Transverse colon (tissue), 4 donors: ENCODE results near the gene ENPP7. TPM values are rescaled to one million over a fixed set of nuclear protein-coding genes. Genes with fewer than 3 reads are reported as not detected.

Experiments
- DNase-seq: peaks from one replicate; pipeline ENCODE4 v3.0.0-alpha.2; 2019
- H3K27ac ChIP-seq, 4 donors: fragments of 200-600 bp; sonication (generic); 2 replicates each; pipeline ENCODE4 v1.5.1; 2016 to 2018; ENCODE audit warnings: inconsistent platforms in 4 of 4
- H3K27me3 ChIP-seq: fragments of 200-600 bp; sonication (generic); 2 replicates; pipeline ENCODE4 v1.5.1; 2017; ENCODE audit warnings: inconsistent platforms
- H3K36me3 ChIP-seq, 4 donors: fragments of 200-600 bp; sonication (generic); 2 replicates each; pipeline ENCODE4 v1.5.1; 2017 to 2019; ENCODE audit warnings: inconsistent platforms in 4 of 4
- H3K4me1 ChIP-seq, 4 donors: fragments of 200-600 bp; sonication (generic); 2 replicates each; pipeline ENCODE4 v1.5.1; 2017 to 2020; ENCODE audit warnings: inconsistent platforms in 4 of 4
- H3K4me3 ChIP-seq, 4 donors: fragments of 200-600 bp; sonication (generic); 1 replicate in 1 of 4; 2 replicates in 3 of 4; pipeline versions ENCODE4 v1.5.1 to v1.6.1; 2017 to 2019; ENCODE audit warnings: inconsistent platforms in 4 of 4
- H3K9me3 ChIP-seq, 2 donors: fragments of 200-600 bp; sonication (generic); 2 replicates each; pipeline ENCODE4 v1.5.1; 2017 to 2019; ENCODE audit warnings: inconsistent platforms in 2 of 2
- EP300 ChIP-seq: sonication (generic); formaldehyde crosslinking; IDR thresholded peaks from one replicate; pipeline ENCODE4 v1.6.1; 2017; ENCODE audit warnings: antibody characterized with exemption, low read depth
- POLR2A ChIP-seq: fragments of 450-650 bp; IDR thresholded peaks from one replicate; pipeline ENCODE4 v1.6.1; 2016; ENCODE audit warnings: antibody characterized with exemption, mild to moderate bottlenecking, moderate library complexity
- POLR2AphosphoS5 ChIP-seq, 3 donors: sonication (generic); formaldehyde crosslinking; IDR thresholded peaks; one replicate each; pipeline ENCODE4 v1.6.1; 2016; ENCODE audit warnings: antibody characterized with exemption in 3 of 3
- WGBS, 2 donors: methylation state at CpG; one replicate each; pipeline ENCODE4 v1.1.5; 2018; ENCODE audit warnings: low coverage in 1 of 2; 5-methylcytosine and 5-hydroxymethylcytosine counted together
- in situ Hi-C, 4 donors: fragments of 200-750 bp; cut with MboI; loops; one replicate each; pipeline versions ENCODE4 v1.15.0 to v1.15.1; 2017; ENCODE audit warnings: low sequenced_read_pairs in 3 of 4, low pct_ligation_motif_present in 1 of 4, low pct_unique_long_range_greater_than_20kb in 1 of 4
- intact Hi-C: fragments of 100-400 bp; cut with DNase I; formaldehyde crosslinking; loops from one replicate; pipeline ENCODE4 v1.15.1; 2023; ENCODE audit warnings: low total_unique reads
- total RNA-seq, 4 donors: library from RNA; depleted of rRNA; stranded (reverse); fragments of >200 nt; gene quantifications; one replicate each; pipeline ENCODE4 v1.1.0, GENCODE V29; 2016
- TF ChIP-seq, protein P1 (sequence below), 5 experiments: fragments of 200-600 bp in 3 of 5; fragments of 450-650 bp in 2 of 5; sonication (generic) in 3 of 5; IDR thresholded peaks; 1 replicate in 2 of 5; 2 replicates in 3 of 5; pipeline ENCODE4 v1.5.1; 2016 to 2017; ENCODE audit warnings: antibody characterized with exemption in 5 of 5, inconsistent platforms in 3 of 5, mild to moderate bottlenecking in 2 of 5, moderate library complexity in 1 of 5

ENPP7 gene
- total RNA-seq, 4 donors from 2014 or later: 0.16 TPM; not detected in 3

DNA sequence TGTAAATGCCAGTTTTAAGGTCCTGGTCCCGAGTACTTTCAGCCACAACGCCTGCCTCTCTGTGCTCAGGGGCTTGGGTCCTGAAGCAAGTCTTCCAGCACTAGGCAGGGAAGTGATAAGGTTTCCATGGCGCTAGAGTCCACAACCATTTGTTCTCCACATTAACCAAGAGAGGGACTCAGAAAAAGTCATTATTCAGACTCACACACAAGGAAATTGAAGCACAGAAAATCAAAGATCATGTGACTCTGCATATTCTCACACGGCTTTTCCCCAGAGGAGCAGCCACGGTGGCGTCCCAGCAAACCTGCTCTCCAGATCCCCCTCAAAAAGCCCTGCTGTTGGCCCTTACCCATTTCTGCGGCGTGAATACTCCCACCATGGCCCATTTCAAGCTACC is 9.7 kb downstream of the ENPP7 start:
- no peak overlapping the region for H3K27ac ChIP-seq
- 37% methylated on average over 8 of the region's 8 CpGs; no CpG with 5 or more reads in 1 of the 2 donors for WGBS, 2 donors
- TF ChIP-seq POLR2AphosphoS5 (IDR thresholded peaks at IDR 0.05) (no peak), EP300 (no peak), POLR2A (no peak)
- TF ChIP-seq, protein P1, sequence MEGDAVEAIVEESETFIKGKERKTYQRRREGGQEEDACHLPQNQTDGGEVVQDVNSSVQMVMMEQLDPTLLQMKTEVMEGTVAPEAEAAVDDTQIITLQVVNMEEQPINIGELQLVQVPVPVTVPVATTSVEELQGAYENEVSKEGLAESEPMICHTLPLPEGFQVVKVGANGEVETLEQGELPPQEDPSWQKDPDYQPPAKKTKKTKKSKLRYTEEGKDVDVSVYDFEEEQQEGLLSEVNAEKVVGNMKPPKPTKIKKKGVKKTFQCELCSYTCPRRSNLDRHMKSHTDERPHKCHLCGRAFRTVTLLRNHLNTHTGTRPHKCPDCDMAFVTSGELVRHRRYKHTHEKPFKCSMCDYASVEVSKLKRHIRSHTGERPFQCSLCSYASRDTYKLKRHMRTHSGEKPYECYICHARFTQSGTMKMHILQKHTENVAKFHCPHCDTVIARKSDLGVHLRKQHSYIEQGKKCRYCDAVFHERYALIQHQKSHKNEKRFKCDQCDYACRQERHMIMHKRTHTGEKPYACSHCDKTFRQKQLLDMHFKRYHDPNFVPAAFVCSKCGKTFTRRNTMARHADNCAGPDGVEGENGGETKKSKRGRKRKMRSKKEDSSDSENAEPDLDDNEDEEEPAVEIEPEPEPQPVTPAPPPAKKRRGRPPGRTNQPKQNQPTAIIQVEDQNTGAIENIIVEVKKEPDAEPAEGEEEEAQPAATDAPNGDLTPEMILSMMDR (IDR thresholded peaks at IDR 0.05): no peak
- in situ Hi-C loops (no loop called here), intact Hi-C loops (no loop called here)
- H3K36me3 ChIP-seq: no peaks in the 10 kb centered on the region
- DNase-seq: no peak
- H3K9me3 ChIP-seq: no peaks in the 10 kb centered on the region
- peaks cover 55% of the 10 kb centered on the region for H3K27me3 ChIP-seq
- H3K4me3 ChIP-seq: no peak overlapping the region
- peaks cover 3 to 11% (median 7%) of the 10 kb centered on the region in 4 donors for H3K4me1 ChIP-seq

DNA sequence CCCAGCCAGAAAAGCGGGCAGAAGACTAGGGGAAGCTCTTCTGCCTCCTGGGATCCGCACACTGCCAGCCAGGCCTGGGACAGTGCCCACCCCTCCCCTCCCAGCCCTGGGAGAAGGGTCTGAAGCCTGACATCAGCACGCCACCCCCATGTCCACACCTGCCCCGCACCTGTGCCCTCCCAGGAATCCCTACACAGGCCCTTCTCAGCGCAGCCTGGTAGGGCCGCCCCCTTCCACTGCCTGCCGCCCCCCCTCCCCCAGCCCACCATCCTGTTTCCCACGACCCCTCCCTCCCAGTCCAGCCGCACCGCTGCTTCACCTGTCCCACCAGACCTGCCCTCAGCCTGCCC is 10.6 kb downstream of the ENPP7 start:
- peaks cover 62% of the 10 kb centered on the region for H3K27me3 ChIP-seq
- H3K9me3 ChIP-seq: no peaks in the 10 kb centered on the region
- no peak overlapping the region for H3K27ac ChIP-seq
- no peak for DNase-seq
- 37% methylated on average over 9 of the region's 10 CpGs; no CpG with 5 or more reads in 1 of the 2 donors for WGBS, 2 donors
- peaks cover 3 to 11% (median 7%) of the 10 kb centered on the region in 4 donors for H3K4me1 ChIP-seq
- H3K4me3 ChIP-seq: no peak overlapping the region
- H3K36me3 ChIP-seq: no peaks in the 10 kb centered on the region
- TF ChIP-seq EP300 (no peak), POLR2A (no peak), POLR2AphosphoS5 (IDR thresholded peaks at IDR 0.05) (no peak)
- TF ChIP-seq, protein P1 (IDR thresholded peaks at IDR 0.05): no peak
- in situ Hi-C loops (no loop called here), intact Hi-C loops (no loop called here)

DNA sequence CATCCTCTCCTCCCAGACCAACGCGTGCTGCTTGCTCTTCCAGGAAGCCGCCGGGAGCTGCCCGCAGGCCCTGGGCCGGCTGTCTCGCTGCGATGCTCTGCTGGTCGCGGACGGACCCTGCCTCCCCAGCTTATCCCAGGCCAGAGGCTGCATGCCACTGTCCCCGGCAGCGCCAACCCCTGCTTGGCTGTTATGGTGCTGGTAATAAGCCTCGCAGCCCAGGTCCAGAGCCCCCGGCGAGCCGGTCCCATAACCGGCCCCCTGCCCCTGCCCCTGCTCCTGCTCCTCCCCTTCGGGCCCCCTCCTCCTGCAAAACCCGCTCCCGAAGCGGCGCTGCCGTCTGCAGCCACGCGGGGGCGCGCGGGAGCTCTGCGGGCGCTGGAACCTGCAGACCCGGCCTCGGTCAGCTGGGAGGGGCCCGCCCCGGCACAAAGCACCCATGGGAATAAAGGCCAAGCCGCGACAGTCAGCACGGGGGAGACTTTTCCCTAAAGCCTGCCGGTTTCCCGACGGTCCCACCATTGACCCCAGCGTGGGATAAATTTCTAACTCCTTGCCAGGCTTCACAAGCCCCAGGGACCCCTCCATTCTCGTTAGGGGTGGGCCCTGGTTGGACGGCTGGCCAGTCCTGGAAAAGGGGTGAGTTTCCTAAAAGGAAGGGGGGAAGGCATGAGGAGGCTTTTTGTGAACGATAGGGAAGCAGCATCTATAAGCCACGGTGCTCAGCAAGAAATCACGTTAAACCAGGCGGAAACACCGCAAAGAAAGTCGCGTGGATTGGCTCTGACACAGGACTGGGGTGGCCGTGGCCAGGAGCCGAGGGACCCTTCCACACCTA is 11.2 kb downstream of the ENPP7 start:
- peaks cover 3 to 11% (median 7%) of the 10 kb centered on the region in 4 donors for H3K4me1 ChIP-seq
- peaks cover 68% of the 10 kb centered on the region for H3K27me3 ChIP-seq
- in situ Hi-C loops: no loop called here
- TF ChIP-seq POLR2A: no peak
- TF ChIP-seq, protein P1 (IDR thresholded peaks at IDR 0.05): peak; percentile 79 to 97 (median 97)
- peak; percentile 75 for DNase-seq
- no peaks in the 10 kb centered on the region for H3K9me3 ChIP-seq
- WGBS, 2 donors: 11% methylated on average over 49 of the region's 53 CpGs; no CpG with 5 or more reads in 1 of the 2 donors
- no peak overlapping the region for H3K4me3 ChIP-seq
- intact Hi-C loops: no loop called here
- H3K36me3 ChIP-seq: no peaks in the 10 kb centered on the region
- H3K27ac ChIP-seq: no peak overlapping the region

GRCh38 chr17:79742589-79742918 is 11.8 kb downstream of the ENPP7 start:
- no peak for DNase-seq
- Histone ChIP-seq H3K9me3 (no peaks in the 10 kb centered on the region), H3K4me3 (no peak overlapping the region), H3K36me3 (no peaks in the 10 kb centered on the region), H3K4me1 (peaks cover 3 to 13% (median 8%) of the 10 kb centered on the region in 4 donors), H3K27me3 (peaks cover 71% of the 10 kb centered on the region), H3K27ac (no peak overlapping the region)
- in situ Hi-C loops: no loop called here
- no peak for TF ChIP-seq POLR2AphosphoS5 (IDR thresholded peaks at IDR 0.05)
- TF ChIP-seq, protein P1 (IDR thresholded peaks at IDR 0.05): no peak
- TF ChIP-seq EP300: no peak
- TF ChIP-seq POLR2A: no peak
- 67% methylated on average over 1 of the region's 1 CpG; no CpG with 5 or more reads in 1 of the 2 donors for WGBS, 2 donors
- intact Hi-C loops: no loop called here
